Tibial nerve (tissue), 4 donors: ENCODE results near the gene MCU.

ENCODE experiments used
- EP300 ChIP-seq, 2 donors: sonication (generic); formaldehyde crosslinking; IDR thresholded peaks; one replicate each; pipeline ENCODE4 v1.6.1; 2017; ENCODE audit warnings: antibody characterized with exemption in 2 of 2, mild to moderate bottlenecking in 1 of 2
- POLR2A ChIP-seq, 2 donors: fragments of 450-650 bp; IDR thresholded peaks; one replicate each; pipeline ENCODE4 v1.6.1; 2017; ENCODE audit warnings: antibody characterized with exemption in 2 of 2, mild to moderate bottlenecking in 2 of 2, moderate library complexity in 2 of 2
- TF ChIP-seq, protein P1 (sequence below), 5 experiments: fragments of 200-600 bp in 3 of 5; fragments of 450-650 bp in 2 of 5; sonication (generic) in 3 of 5; IDR thresholded peaks; one replicate each; pipeline ENCODE4 v1.5.1; 2016 to 2019; ENCODE audit warnings: antibody characterized with exemption in 5 of 5, mild to moderate bottlenecking in 3 of 5, moderate library complexity in 2 of 5

DNA sequence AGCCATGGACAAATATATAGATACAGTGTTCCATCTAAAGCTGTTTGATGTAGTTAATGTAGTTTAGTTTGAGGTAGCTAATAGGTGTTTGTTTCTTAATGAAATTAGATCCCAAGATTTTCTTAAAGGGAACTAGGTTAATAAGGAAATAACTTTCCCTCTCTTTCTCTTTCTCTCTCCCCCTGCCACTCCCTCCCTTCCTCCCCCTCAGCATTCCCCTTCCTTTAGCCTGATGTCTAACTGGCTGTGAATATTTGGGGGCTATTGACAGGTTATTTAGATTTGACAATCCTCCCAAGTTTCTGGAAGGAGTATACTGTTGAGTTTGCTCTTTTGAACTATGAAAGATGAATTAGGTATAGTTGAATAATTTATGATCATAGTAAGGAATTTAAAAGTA, 136.4 kb downstream of the MCU start:
- TF ChIP-seq, protein P1, sequence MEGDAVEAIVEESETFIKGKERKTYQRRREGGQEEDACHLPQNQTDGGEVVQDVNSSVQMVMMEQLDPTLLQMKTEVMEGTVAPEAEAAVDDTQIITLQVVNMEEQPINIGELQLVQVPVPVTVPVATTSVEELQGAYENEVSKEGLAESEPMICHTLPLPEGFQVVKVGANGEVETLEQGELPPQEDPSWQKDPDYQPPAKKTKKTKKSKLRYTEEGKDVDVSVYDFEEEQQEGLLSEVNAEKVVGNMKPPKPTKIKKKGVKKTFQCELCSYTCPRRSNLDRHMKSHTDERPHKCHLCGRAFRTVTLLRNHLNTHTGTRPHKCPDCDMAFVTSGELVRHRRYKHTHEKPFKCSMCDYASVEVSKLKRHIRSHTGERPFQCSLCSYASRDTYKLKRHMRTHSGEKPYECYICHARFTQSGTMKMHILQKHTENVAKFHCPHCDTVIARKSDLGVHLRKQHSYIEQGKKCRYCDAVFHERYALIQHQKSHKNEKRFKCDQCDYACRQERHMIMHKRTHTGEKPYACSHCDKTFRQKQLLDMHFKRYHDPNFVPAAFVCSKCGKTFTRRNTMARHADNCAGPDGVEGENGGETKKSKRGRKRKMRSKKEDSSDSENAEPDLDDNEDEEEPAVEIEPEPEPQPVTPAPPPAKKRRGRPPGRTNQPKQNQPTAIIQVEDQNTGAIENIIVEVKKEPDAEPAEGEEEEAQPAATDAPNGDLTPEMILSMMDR (IDR thresholded peaks at IDR 0.05), result no peak
- TF ChIP-seq EP300 (IDR thresholded peaks at IDR 0.05) (no peak), POLR2A (IDR thresholded peaks at IDR 0.05) (no peak)
